HG02571 (cell line): ENCODE results near the gene ZNF83.
A peak's percentile ranks its signal among the peaks of the same experiment; 100 is the strongest.
"Not testable (repeated sequence)": the region's sequence is repeated elsewhere in the genome, so short reads cannot be mapped to it uniquely, and the experiment has no call there.

Experiments
- ATAC-seq: cut with Tn5 transposase; IDR thresholded peaks from one replicate; pipeline ENCODE4 v1.9.1; 2021; ENCODE audit warnings: mild to moderate bottlenecking, moderate library complexity; ENCODE audit not compliant: unreplicated experiment

Gene ZNF83

GRCh38 chr19:52637718-52638585, at the start of gene ZNF83:
ZNF83 (minus strand) TSS chr19:52638355.
- ATAC-seq, result peak; percentile 88

DNA sequence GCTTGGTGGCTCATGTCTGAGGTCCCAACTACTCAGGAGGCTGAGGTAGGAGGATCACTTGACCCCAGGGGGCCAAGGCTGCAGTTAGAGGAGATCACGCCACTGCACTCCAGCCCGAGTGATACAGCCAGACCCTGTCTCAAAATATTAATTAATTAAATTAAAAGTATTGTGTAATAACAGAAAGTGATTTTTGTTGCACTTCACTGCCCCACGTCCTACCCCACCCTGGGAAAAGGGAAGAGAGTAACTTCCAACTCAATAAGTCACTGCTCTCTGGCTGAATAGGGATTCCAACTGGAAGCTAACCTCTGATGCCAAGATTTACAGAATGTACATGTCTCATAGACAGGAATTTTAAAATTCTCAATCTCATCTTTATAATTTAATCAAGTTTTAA, 49.5 kb upstream of the ZNF83 start:
- no peak for ATAC-seq

DNA sequence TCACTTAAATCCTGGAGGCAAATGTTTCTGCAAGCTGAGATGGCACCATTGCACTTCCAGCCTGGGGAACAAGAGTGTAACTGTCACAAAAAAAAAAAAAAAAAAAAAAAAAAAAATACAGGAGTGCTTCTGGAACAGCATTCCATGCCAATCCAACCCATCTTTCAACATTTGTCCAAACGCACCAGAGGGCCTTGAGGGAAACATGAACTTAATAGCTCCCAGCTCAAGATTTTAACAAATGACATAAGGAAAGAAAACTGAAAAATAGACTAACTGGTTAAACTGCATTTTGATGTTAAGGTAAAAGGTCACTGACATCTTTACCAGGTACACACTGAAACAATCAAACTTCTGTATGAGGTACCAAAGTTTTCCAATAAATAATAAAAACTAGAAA, 47.7 kb upstream of the ZNF83 start:
- ATAC-seq, result no peak

DNA sequence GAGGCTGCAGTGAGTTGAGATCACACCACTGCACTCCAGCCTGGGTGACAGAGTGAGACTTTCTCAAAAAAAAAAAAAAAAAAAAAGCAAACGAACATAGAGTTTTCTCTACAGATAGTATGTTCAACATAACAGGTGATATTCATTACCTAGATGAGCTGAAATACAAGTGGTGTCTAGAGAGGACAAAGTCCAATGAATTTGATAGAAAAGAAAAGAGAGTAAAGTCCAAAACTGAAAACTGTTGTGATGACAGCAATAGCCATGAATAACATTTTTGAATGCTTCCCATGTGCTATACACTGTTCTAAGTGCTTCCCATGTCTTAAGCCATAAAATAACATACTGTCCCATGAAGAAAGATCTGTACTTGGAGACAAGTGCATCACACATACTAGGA, 43.1 kb upstream of the ZNF83 start:
- not testable (repeated sequence) for ATAC-seq

DNA sequence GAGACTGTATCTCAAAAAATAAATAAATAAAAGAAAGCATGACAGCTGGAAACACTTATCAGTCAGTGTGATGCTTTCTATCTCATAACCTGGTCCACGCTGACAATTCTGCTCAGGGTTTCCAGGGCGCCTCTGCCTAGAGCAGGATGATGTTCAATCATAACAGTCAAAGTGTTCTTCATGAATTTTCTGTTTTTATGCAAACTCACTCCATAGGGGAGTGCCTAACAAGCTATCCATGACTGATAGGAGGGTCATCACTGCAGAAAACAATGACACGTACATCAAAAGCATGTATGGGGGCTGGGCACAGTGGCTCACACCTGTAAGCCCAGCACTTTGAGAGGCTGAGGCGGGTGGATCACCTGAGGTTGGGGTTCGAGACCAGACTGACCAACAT, 41.4 kb upstream of the ZNF83 start:
- no peak for ATAC-seq

DNA sequence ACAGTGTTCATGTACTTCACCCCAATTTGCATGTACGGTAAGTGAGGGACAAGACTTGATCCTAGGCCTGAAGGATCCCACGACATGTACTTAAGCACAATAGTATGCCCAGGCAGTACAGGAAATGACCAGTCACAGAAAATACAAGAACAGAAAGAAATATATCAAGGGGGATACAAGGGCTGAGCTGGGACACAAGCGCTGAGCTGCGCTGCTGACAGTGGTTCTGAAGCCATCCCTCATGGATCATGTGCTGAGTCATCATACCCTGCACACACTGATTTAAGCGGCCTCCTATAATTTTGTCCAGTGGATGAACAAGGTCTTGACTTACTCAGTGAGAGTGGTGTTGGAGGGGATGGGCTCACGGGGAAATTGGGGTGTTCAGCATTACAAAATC, 37.1 kb upstream of the ZNF83 start:
- ATAC-seq, result not testable (repeated sequence)

DNA sequence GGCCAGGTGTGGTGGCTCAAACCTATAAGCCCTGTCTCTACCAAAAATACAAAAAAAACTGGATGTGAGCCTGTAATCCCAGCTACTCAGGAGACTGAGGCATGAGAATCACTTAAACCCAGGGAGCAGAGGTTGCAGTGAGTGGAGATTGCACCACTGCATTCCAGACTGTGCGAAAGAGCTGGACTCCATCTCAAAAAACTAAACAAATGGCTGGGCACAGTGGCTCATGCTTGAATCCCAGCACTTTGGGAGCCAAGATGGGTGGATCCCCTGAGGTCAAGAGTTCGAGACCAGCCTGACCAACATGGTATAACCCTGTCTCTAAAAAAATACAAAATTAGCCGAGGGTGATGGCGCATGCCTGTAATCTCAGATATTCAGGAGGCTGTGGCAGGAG, 34.9 kb upstream of the ZNF83 start:
- ATAC-seq, result no peak

DNA sequence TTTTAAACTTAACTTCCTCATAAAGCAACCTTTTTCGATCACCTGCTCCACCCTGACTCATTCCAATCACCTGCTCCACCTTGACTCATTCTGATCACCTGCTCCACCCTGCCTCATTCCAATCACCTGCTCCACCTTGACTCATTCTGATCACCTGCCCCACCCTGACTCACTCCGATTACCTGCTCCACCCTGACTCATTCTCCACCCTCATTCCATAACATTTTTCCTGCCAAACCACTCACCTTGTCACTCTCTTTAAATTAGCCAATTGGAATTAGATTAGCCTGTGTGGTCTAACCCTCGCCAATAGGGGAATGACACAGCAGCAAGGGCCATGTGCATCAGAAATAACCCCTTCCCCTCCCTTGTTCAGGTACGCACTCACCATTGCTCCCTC, 31.9 kb upstream of the ZNF83 start:
- ATAC-seq, result no peak

DNA sequence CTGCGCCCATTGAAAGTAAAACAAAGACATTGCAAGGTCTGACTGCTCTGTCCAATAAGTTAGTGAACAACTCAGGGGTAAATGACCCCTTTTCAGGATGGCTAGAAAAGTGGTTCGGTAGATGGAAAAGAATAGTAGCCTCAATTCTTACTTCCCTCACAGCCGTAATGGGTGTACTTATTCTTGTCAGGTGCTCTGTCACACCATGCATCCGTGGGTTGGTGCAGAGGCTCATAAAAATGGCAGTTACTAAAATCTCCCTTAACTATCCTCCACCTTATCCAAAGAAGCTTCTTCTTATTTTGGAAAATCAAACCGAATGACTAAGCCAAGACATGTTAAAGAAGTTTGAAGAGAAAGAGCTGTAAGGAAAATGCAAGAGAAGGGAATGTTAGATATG, 31.4 kb upstream of the ZNF83 start:
- ATAC-seq, result no peak

DNA sequence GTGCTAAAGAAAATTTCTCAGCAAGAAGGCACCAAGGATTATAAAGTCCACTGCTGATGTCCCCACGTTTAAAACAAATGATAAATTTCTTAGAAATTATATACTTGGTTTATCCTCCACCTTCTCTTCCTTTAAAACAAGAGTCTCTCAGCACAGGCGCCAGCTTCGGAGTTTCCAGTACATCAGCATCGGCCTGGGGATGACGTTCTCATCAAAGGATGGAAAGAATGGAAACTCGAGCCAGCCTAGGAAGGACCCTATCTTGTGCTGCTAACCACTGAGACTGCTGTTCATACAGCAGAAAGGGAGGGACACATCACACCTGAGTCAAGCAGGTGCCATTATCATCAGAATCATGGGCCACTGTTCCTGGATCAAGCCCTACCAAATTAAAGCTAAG, 29.8 kb upstream of the ZNF83 start:
- no peak for ATAC-seq

DNA sequence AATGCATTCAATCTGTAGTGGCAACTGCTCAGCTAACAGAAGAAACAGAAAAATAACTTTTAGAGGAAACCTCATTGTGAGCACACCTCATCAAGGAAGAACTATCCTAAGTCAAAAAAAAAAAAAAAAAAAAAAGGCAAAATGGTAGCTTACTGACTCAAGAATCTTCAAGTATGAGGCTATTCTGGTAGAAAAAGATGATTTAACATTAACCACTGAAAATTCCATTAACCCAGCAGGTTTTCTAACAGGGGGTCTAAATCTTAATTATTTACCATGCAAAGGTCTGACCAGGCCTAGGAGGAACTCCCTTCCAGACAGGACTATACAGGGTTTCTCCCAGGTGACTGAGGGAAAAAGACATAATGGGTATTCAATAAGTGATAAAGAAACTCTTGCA, 28.4 kb upstream of the ZNF83 start:
- no peak for ATAC-seq

- no peak for ATAC-seq
Measured at GRCh38 chr19:52665529-52665928, 27.4 kb upstream of the ZNF83 start.

DNA sequence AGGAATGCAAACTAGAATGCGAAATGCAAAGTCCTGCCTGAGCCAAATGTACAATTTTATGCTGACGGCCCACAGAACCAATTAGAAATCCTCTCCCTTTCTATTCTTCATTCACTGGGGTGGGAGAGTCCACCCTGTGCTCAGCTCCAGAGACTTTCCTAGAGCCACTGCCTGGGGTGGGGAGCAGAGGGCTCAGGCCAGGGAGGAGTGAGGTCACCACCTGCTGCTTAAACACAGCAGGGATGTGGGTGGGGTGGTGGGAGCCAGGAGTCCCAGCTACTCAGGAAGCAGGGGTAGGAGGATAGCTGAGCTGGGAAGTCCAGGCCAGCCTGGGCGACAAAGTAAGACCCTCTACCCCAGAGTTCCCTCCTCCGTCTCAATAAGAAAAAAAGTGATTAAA, 26.9 kb upstream of the ZNF83 start:
- ATAC-seq, result no peak

- ATAC-seq, result no peak
Measured at GRCh38 chr19:52664461-52664860, 26.3 kb upstream of the ZNF83 start.

DNA sequence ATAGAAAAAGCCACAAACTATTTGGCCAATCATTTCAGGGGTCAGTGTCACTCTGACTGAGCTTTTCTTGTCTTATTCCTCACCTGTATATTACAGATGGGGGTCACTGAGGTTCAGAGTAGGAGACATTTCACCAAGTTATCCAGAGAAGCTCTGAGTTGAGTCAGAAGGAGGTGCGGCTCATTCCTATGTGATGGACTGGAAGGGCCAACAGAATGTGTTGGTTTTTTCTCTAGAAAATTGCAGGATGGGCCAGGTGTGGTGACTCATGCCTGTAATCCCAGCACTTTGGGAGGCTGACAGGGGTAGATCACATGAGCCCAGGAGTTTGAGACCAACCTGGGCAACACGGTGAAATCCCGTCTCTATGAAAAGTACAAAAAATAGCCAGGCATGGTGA, 24.5 kb upstream of the ZNF83 start:
- ATAC-seq, result no peak

DNA sequence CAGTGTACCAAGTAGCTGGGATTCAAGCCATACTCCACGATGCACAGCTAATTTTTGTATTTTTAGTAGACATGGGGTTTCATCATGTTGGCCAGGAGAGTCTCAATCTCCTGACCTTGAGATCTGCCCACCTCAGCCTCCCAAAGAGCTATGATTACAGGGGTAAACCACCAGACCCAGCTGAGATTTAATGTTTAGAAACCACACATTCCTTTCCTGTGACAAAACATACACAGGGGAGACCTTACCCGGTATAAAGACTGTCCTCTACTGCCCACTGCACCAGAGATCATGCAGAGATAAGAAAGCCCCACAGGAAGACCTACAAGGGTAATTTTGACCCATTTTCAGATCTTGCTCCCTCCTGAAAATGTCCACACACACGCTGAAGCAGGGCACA, 22.8 kb upstream of the ZNF83 start:
- no peak for ATAC-seq

DNA sequence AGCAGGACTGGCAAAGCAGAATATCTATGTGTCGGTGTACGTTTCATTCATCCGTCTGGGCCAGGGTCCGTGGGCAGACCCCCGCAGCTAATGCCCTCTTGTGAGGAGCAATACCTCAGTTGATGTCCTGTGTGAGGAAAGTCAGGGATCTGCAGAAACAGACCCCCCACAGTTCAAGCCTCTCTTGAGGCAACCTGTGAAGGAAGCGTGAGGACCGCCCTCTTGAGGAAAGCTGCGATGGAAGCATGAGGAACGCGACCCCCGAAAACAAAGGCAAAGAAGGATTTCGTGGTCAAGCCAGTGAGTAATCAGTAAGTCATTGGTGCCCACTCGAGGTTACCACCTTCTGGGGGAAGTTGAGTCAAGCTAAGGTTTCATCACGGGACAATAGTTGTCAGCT, 20.9 kb upstream of the ZNF83 start:
- ATAC-seq, result no peak

DNA sequence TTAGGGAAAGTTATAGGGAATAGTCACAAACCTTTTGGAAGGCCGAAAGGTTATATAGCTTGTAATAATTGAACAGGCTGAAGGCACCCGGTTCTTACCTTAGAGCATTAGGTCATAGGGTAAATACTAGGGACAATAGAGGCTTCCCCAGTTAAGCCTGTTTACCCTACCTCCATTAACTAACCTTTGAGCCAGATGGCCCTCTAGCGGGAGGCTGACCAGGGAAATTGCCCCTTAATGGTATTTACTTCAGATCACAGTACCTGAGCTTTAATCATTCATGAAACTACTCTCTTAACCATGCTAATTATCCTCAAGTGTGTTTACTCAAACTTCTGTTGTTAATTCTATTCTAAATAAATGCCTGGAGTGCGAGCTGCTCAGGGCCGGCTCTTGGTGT, 20.4 kb upstream of the ZNF83 start:
- no peak for ATAC-seq

DNA sequence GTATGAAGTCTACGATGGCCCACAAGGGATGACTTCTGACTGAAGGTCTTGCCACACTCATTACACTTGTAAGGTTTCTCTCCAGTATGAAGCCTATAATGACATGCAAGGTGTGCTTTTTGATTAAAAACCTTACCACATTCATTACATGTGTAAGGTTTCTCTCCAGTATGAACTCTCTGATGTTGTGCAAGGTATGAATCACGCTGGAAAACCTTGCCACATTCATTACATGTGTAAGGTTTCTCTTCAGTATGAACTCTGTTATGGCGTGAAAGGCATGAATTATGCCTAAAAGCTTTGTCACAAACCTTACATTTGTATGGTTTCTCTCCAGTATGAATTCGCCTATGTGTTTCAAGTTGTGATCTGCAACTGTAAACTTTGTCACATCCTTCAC, 15.0 kb upstream of the ZNF83 start:
- ATAC-seq, result no peak

- no peak for ATAC-seq
Measured at GRCh38 chr19:52651956-52652355, 13.8 kb upstream of the ZNF83 start.

DNA sequence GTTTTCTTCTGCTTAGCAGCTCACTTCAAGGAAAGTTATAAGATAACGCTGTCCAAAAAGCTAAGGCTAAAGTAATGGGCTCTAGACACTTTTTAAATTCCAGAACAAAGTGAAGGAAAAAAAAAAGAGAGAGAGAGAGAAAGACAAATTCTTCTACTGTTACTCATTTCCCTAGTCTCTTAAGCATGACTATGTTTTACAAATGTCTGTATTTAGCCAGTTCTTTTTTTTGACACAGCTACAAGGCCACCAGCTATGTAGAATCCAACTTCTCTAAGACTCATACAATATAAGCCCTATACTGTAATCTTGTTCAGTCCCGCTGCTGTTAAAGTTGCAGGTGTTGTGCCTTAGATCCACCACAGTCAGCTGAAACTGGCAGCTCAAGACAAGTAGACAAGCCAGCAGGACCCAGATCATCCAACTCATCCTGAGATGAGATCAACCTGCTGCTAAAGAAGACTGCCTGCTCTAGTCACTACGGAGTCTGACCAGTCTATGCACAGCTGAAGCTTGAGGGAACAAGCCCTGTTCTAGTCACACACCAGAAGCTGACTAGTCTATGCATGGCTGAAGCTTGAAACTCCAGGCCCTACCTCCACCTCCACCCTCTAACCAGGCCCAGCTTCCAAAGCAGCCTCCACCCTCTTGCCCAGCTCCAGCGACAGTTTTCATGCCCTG, 10.3 kb upstream of the ZNF83 start:
- no peak for ATAC-seq

- no peak for ATAC-seq
Measured at GRCh38 chr19:52646571-52647217, 8.5 kb upstream of the ZNF83 start.
